ENCODE data around the gene TSGA10. TPM values are rescaled to one million over a fixed set of nuclear protein-coding genes. Genes with fewer than 3 reads are reported as not detected.

Gene TSGA10
- total RNA-seq, 1 donor from 2014 or later, result 3.1 TPM

DNA sequence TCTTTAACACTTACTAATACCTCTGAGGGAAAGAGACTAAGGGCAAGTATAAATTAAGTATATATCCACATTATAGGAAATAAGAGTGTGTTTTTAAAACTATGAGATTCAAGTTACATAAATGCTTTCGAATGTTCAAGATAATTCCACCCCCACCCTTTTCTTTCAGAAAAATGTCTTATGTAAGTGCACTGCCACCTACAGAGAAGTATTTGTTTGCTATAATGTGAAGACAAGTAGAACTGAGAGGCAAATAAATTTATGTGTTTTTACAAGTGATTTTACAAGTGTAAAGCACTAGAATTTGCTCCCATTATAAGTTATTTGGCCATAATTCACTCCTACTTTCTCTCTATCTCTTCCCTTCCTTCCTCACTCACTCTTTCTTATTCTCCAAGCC is 118.8 kb downstream of the TSGA10 start:
- peaks cover 9% of the 10 kb centered on the region for H3K27me3 ChIP-seq (ENCODE audit: low read depth)
- no peak for TF ChIP-seq CTCF (IDR thresholded peaks at IDR 0.05; ENCODE audit: borderline replicate concordance)
- intact Hi-C loops (cut with micrococcal nuclease), result no loop called here
- no peak overlapping the region for H3K4me3 ChIP-seq
- H3K9me3 ChIP-seq (replicated peaks), result peaks cover 11% of the 10 kb centered on the region
- no peaks in the 10 kb centered on the region for H3K4me1 ChIP-seq
- no peaks in the 10 kb centered on the region for H3K36me3 ChIP-seq
- DNase-seq, result no peak
- no peak overlapping the region for H3K27ac ChIP-seq (replicated peaks)

- Histone ChIP-seq H3K4me1 (no peaks in the 10 kb centered on the region), H3K4me3 (no peak overlapping the region), H3K27ac (replicated peaks) (no peak overlapping the region), H3K9me3 (replicated peaks) (no peaks in the 10 kb centered on the region), H3K27me3 (ENCODE audit: low read depth) (peaks cover 9% of the 10 kb centered on the region), H3K36me3 (no peaks in the 10 kb centered on the region)
- DNase-seq, result no peak
- intact Hi-C loops (cut with micrococcal nuclease), result no loop called here
- TF ChIP-seq CTCF (IDR thresholded peaks at IDR 0.05; ENCODE audit: borderline replicate concordance), result no peak
Observed at GRCh38 chr2:99032786-99033185, 122.0 kb downstream of the TSGA10 start.

- no peak overlapping the region for H3K27ac ChIP-seq (replicated peaks)
- no peak overlapping the region for H3K4me3 ChIP-seq
- H3K36me3 ChIP-seq, result no peaks in the 10 kb centered on the region
- no peak for DNase-seq
- intact Hi-C loops (cut with micrococcal nuclease), result no loop called here
- no peaks in the 10 kb centered on the region for H3K4me1 ChIP-seq
- peaks cover 9% of the 10 kb centered on the region for H3K27me3 ChIP-seq (ENCODE audit: low read depth)
- TF ChIP-seq CTCF (IDR thresholded peaks at IDR 0.05; ENCODE audit: borderline replicate concordance), result no peak
- no peaks in the 10 kb centered on the region for H3K9me3 ChIP-seq (replicated peaks)
Observed at GRCh38 chr2:99032001-99032400, 122.7 kb downstream of the TSGA10 start.

- peaks cover 9% of the 10 kb centered on the region for H3K27me3 ChIP-seq (ENCODE audit: low read depth)
- intact Hi-C loops (cut with micrococcal nuclease), result no loop called here
- no peak overlapping the region for H3K4me3 ChIP-seq
- DNase-seq, result no peak
- no peaks in the 10 kb centered on the region for H3K9me3 ChIP-seq (replicated peaks)
- TF ChIP-seq CTCF (IDR thresholded peaks at IDR 0.05; ENCODE audit: borderline replicate concordance), result no peak
- H3K4me1 ChIP-seq, result no peaks in the 10 kb centered on the region
- H3K27ac ChIP-seq (replicated peaks), result no peak overlapping the region
- H3K36me3 ChIP-seq, result no peaks in the 10 kb centered on the region
Observed at GRCh38 chr2:99031481-99031880, 123.3 kb downstream of the TSGA10 start.

GRCh38 chr2:99028558-99028957 is 126.2 kb downstream of the TSGA10 start:
- Histone ChIP-seq H3K4me3 (no peak overlapping the region), H3K9me3 (replicated peaks) (peaks cover 8% of the 10 kb centered on the region), H3K27me3 (ENCODE audit: low read depth) (no peaks in the 10 kb centered on the region), H3K36me3 (no peaks in the 10 kb centered on the region), H3K4me1 (no peaks in the 10 kb centered on the region), H3K27ac (replicated peaks) (no peak overlapping the region)
- intact Hi-C loops (cut with micrococcal nuclease), result no loop called here
- DNase-seq, result no peak
- TF ChIP-seq CTCF (IDR thresholded peaks at IDR 0.05; ENCODE audit: borderline replicate concordance), result no peak

DNA sequence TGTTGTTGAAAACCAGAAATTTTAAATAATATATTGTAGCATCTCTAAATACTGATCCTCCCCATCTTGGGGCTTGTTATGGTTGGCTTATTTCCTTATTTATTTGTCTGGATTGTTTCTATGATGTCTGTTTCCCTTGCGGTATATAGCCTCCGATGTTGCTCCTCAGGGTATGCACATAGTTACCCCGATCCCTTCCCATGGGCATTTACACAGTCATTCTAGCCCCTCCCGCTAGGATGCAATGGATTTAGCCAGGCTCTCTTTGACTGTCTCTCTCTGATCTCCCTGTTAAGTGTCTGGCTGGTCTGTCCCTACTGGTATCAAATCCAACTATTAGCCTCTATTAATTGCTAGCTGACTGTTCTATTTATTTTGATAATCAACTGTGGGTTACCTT is 126.9 kb downstream of the TSGA10 start:
- H3K4me1 ChIP-seq, result no peaks in the 10 kb centered on the region
- no peak for TF ChIP-seq CTCF (IDR thresholded peaks at IDR 0.05; ENCODE audit: borderline replicate concordance)
- peaks cover 8% of the 10 kb centered on the region for H3K9me3 ChIP-seq (replicated peaks)
- no peak overlapping the region for H3K27ac ChIP-seq (replicated peaks)
- H3K27me3 ChIP-seq (ENCODE audit: low read depth), result no peaks in the 10 kb centered on the region
- H3K4me3 ChIP-seq, result no peak overlapping the region
- no peaks in the 10 kb centered on the region for H3K36me3 ChIP-seq
- intact Hi-C loops (cut with micrococcal nuclease), result no loop called here
- DNase-seq, result no peak
